SK-N-SH treated with all-trans-retinoic acid at 6 μM for 48 hours (cell line): ENCODE measurements around the gene FDXACB1.

Source experiments
- ARNTL ChIP-seq: fragments of 450-650 bp; formaldehyde crosslinking; IDR thresholded peaks from 2 replicates; pipeline ENCODE4 v1.5.0; 2020; ENCODE audit warnings: low read depth, mild to moderate bottlenecking, moderate library complexity, borderline replicate concordance
- BACH2 ChIP-seq: fragments of 250-450 bp; sonication (Bioruptor Pico); IDR thresholded peaks from 2 replicates; pipeline ENCODE4 v1.9.0; 2021; ENCODE audit warnings: mild to moderate bottlenecking, borderline replicate concordance
- CSDC2 ChIP-seq: fragments of 250-450 bp; sonication (Bioruptor Pico); IDR thresholded peaks from 2 replicates; pipeline ENCODE4 v1.5.0; 2020; ENCODE audit warnings: mild to moderate bottlenecking, moderate library complexity
- ISL1 ChIP-seq: fragments of 250-450 bp; sonication (Bioruptor Pico); IDR thresholded peaks from 2 replicates; pipeline ENCODE4 v2.1.2; 2022; ENCODE audit warnings: mild to moderate bottlenecking, moderate library complexity
- OSR1 ChIP-seq: fragments of 250-450 bp; sonication (Bioruptor Pico); IDR thresholded peaks from 2 replicates; pipeline ENCODE4 v1.8.0; 2022; ENCODE audit warnings: moderate library complexity, mild to moderate bottlenecking, inconsistent platforms
- SNAI2 ChIP-seq: fragments of 250-450 bp; sonication (Bioruptor Pico); IDR thresholded peaks from 2 replicates; pipeline ENCODE4 v1.5.0; 2020; ENCODE audit warnings: mild to moderate bottlenecking, moderate library complexity
- ZFP30 ChIP-seq: fragments of 450-650 bp; formaldehyde crosslinking; IDR thresholded peaks from 2 replicates; pipeline ENCODE4 v1.5.0; 2022; ENCODE audit warnings: mild to moderate bottlenecking, moderate library complexity
- ZNF70 ChIP-seq: fragments of 450-650 bp; formaldehyde crosslinking; IDR thresholded peaks from 2 replicates; pipeline ENCODE4 v1.5.0; 2020; ENCODE audit warnings: mild to moderate bottlenecking, moderate library complexity
- TF ChIP-seq, protein P1 (sequence below): fragments of 250-450 bp; sonication (Bioruptor Pico); IDR thresholded peaks from 2 replicates; pipeline ENCODE4 v1.5.1; 2020; ENCODE audit warnings: low read depth, mild to moderate bottlenecking, moderate library complexity
- TF ChIP-seq, protein P2 (sequence below): fragments of 250-450 bp; sonication (Bioruptor Pico); IDR thresholded peaks from 2 replicates; pipeline ENCODE4 v1.8.0; 2020; ENCODE audit warnings: mild to moderate bottlenecking, moderate library complexity, borderline replicate concordance
- TF ChIP-seq, protein P3 (sequence below): fragments of 250-450 bp; sonication (Bioruptor Pico); IDR thresholded peaks from 2 replicates; pipeline ENCODE4 v1.5.1; 2021; ENCODE audit warnings: mild to moderate bottlenecking, moderate library complexity

DNA sequence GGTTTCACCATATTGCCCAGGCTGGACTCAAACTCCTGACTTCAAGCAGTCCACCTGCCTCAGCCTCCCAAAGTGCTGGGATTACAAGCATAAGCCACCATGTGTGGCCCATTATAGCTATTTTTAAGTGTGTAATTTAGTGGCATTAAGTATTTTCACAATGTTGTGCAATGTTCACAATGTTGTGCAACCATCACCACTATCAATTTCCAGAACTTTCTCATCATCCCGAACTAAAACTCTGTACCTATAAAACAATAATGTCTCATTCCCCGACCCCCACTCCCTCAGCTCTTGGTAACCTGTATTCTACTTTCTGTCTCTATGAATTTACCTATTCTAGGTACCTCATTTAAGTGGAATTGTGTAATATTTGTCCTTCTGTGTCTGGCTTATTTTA, 7.9 kb upstream of the FDXACB1 start:
- TF ChIP-seq, protein P1, sequence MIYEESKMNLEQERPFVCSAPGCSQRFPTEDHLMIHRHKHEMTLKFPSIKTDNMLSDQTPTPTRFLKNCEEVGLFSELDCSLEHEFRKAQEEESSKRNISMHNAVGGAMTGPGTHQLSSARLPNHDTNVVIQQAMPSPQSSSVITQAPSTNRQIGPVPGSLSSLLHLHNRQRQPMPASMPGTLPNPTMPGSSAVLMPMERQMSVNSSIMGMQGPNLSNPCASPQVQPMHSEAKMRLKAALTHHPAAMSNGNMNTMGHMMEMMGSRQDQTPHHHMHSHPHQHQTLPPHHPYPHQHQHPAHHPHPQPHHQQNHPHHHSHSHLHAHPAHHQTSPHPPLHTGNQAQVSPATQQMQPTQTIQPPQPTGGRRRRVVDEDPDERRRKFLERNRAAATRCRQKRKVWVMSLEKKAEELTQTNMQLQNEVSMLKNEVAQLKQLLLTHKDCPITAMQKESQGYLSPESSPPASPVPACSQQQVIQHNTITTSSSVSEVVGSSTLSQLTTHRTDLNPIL (CRISPR knock-in tag) = no peak
- TF ChIP-seq SNAI2 (CRISPR knock-in tag) (no peak), CSDC2 (CRISPR knock-in tag) (no peak), ZNF70 (CRISPR knock-in tag) (no peak), ZFP30 (no peak), ISL1 (CRISPR knock-in tag) (no peak), ARNTL (no peak), OSR1 (CRISPR knock-in tag) (no peak), BACH2 (no peak)
- TF ChIP-seq, protein P2, sequence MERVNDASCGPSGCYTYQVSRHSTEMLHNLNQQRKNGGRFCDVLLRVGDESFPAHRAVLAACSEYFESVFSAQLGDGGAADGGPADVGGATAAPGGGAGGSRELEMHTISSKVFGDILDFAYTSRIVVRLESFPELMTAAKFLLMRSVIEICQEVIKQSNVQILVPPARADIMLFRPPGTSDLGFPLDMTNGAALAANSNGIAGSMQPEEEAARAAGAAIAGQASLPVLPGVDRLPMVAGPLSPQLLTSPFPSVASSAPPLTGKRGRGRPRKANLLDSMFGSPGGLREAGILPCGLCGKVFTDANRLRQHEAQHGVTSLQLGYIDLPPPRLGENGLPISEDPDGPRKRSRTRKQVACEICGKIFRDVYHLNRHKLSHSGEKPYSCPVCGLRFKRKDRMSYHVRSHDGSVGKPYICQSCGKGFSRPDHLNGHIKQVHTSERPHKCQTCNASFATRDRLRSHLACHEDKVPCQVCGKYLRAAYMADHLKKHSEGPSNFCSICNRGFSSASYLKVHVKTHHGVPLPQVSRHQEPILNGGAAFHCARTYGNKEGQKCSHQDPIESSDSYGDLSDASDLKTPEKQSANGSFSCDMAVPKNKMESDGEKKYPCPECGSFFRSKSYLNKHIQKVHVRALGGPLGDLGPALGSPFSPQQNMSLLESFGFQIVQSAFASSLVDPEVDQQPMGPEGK = no peak
- TF ChIP-seq, protein P3, sequence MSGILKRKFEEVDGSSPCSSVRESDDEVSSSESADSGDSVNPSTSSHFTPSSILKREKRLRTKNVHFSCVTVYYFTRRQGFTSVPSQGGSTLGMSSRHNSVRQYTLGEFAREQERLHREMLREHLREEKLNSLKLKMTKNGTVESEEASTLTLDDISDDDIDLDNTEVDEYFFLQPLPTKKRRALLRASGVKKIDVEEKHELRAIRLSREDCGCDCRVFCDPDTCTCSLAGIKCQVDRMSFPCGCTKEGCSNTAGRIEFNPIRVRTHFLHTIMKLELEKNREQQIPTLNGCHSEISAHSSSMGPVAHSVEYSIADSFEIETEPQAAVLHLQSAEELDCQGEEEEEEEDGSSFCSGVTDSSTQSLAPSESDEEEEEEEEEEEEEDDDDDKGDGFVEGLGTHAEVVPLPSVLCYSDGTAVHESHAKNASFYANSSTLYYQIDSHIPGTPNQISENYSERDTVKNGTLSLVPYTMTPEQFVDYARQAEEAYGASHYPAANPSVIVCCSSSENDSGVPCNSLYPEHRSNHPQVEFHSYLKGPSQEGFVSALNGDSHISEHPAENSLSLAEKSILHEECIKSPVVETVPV (CRISPR knock-in tag) = no peak
